Breast epithelium (tissue), 3 donors: Measurements from ENCODE around the gene DDX24.

ENCODE experiments used
- POLR2A ChIP-seq: fragments of 450-650 bp; IDR thresholded peaks from one replicate; pipeline ENCODE4 v1.6.1; 2016; ENCODE audit warnings: antibody characterized with exemption, mild to moderate bottlenecking, moderate library complexity
- POLR2AphosphoS5 ChIP-seq, 3 donors: sonication (generic); formaldehyde crosslinking; IDR thresholded peaks; one replicate each; pipeline ENCODE4 v1.6.1; 2017; ENCODE audit warnings: antibody characterized with exemption in 3 of 3
- TF ChIP-seq, protein P1 (sequence below), 3 donors: fragments of 450-650 bp; IDR thresholded peaks; one replicate each; pipeline ENCODE4 v1.5.1; 2016 to 2017; ENCODE audit warnings: antibody characterized with exemption in 3 of 3, mild to moderate bottlenecking in 3 of 3, moderate library complexity in 3 of 3

DNA sequence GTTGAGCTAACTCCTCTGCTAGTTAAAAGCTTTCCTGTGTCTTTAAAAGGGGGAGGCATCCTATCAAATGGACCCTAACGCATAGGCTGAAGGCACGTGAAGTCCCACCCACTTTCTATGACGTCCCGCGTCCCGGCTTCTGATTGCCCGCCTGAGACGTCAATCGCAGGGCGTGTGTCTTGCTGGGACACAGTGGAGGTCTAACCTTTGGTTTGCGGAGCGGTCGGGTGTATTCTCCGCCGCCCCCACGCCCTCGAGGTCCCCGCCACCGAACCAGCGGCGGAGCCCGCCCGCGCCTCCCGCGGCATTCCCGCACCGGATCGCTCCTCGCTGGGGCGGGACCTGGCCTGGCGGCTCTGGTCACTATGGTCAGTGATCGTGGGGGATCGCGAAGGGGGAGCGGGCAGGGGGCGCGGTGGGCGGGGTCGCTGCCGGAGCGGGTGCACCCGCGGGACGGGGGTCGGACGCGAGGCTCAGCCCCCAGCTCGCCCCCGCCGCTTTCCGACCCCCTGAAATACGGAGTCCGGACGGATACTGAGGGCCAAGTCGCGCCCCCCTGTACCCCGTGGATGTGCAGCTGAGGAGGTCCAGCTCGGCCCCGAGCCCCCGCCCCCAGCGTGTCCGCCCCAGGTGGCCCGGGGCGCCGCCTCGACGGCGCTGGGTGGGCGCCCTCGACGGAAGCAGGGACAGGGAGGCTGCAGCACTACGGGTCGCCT lies 54.7 kb downstream of the DDX24 start, which contains the start of gene OTUB2:
- TF ChIP-seq, protein P1, sequence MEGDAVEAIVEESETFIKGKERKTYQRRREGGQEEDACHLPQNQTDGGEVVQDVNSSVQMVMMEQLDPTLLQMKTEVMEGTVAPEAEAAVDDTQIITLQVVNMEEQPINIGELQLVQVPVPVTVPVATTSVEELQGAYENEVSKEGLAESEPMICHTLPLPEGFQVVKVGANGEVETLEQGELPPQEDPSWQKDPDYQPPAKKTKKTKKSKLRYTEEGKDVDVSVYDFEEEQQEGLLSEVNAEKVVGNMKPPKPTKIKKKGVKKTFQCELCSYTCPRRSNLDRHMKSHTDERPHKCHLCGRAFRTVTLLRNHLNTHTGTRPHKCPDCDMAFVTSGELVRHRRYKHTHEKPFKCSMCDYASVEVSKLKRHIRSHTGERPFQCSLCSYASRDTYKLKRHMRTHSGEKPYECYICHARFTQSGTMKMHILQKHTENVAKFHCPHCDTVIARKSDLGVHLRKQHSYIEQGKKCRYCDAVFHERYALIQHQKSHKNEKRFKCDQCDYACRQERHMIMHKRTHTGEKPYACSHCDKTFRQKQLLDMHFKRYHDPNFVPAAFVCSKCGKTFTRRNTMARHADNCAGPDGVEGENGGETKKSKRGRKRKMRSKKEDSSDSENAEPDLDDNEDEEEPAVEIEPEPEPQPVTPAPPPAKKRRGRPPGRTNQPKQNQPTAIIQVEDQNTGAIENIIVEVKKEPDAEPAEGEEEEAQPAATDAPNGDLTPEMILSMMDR (IDR thresholded peaks at IDR 0.05), result no peak
- TF ChIP-seq POLR2A (no peak), POLR2AphosphoS5 (IDR thresholded peaks at IDR 0.05) (peak in 1 of 3 donors; percentile 14)
